Neural cell (in vitro differentiated cells): ENCODE data around the gene MALRD1.

ENCODE experiments used
- CTCF ChIP-seq: fragments of 450-650 bp; IDR thresholded peaks from 2 replicates; pipeline ENCODE4 v1.5.1; 2014; ENCODE audit warnings: antibody characterized with exemption, mild to moderate bottlenecking, moderate library complexity; ENCODE audit not compliant: poor library complexity, severe bottlenecking
- RAD21 ChIP-seq: fragments of 450-650 bp; conservative IDR thresholded peaks from 2 replicates; pipeline ENCODE4 v1.6.1; 2014; ENCODE audit warnings: antibody characterized with exemption, mild to moderate bottlenecking, moderate library complexity
- REST ChIP-seq: IDR thresholded peaks from 2 replicates; pipeline ENCODE4 v1.6.1; 2012; ENCODE audit warnings: borderline replicate concordance

DNA sequence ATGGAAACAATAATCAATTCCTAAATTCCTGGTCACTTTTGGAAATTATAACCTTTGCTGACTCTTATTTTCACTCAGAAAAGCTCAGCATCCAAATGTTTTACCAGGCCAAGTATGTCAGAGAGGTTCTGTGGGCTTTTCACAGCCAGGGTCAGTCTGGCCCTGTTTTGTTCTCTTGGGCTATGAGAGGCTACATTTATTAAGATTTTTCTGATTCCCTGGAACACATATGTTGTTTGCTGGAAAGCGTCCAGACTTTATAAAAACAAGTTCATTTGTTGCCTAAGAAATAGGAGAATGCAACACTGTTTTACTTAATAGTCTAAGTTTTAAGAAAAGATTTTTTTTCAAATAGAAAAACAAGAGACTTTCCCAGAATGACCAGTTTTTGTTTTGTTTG, 529.2 kb downstream of the MALRD1 start:
- TF ChIP-seq CTCF (no peak), REST (no peak), RAD21 (no peak)
